Activated CD4-positive, alpha-beta T cell treated with anti-CD3 and anti-CD28 coated beads for 4 hours (primary cell): Measurements from ENCODE around the gene KCNQ1OT1.

Experiments
- DNase-seq, 2 donors: peaks; one replicate each; pipeline ENCODE4 v3.0.0-alpha.2; 2020

Gene KCNQ1OT1

DNA sequence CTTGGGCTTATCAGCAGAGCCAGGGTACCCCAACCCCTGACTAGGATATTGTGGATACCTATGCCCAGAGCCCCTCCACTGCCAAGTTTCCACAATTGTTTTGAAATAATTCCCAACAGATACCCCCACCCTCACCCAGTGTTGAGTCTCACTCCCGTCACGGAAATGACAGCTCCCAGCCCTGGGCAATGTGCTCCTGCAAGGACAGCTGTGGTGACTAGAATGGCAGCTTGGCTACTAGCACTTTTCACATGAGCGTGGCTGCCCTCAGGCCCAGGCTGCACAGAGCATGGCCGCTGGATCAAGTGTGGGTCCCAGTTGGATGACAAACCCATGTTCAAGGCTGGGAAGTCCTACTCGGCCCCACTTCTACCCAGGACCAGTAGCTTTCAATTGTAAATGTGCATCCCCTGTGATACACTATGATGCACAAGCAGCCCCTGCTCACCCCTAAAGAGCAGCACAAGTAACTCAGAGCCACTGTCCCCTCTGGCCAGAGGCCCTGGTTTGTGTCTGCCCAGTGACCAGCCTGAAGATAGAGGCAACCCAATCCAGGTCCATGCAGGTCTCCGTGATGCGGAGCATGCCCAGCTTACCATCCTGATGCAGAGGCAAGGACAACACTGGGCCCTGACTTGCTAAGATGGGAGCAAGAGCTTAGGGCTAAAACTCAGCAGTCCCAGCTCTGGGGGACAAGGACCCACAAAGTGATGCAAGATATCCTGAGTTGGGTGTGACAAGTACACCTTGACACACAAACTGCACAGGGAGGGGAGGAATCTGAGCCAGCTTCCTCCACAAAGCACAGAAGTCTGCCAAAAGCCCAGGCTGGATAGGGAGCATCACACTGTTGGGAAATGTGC is 13.2 kb downstream of the KCNQ1OT1 start:
- DNase-seq = no peak

DNA sequence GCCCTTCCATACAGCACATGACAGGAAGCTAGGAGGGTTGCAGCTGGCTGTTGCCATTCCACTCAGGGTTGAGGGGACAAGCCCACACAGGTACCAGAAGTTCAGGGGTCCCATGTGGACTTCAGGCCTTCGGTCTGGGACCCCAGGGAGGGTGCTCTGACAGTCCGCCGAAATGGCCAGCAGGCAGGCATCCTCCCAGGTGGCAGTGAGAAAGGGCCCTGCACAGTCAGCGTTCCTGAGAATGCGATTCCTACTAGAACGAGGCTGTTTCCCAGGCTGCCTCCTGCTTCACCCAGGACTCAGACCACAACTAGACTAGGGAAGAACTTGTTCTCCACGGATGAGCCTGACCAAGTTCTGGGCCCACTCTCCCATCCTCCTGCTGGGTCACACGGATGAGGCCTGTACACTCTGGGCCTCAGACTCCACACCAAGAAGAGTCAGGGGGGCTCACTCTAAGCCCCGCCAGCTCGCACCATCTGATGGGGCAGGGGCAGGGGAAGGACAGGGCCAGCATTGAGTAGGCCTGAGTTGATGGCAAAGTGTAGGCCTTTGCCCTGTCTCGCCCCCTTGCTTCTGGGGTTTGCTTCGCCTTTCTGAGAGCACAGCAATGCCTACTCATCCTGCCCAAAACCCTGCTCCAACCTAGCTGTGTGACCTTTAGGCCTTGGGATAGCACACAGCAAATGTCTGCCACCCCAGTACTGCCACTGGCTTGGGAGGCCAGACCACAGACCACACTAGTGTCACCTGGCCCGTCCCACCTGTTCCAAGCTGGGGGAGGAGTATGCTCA is 14.0 kb downstream of the KCNQ1OT1 start:
- no peak for DNase-seq

DNA sequence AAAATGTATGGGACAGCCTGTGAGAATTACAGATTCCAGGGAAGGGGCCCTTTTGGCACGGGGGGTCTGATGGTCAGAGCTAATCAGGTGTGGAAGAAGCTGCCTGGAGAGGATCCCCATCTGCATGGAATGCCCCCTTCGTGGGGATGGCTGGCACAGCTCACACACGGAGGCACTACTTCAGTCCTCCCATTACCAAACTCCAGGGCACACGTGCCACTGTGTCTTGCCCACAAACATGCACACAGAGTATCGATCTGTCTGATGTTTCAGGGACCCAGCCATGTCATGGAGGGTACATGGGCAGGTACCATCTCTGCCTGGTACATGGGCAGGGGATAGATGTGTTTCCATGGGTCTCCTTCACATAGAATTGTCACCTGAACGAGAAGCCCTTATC is 14.7 kb downstream of the KCNQ1OT1 start:
- DNase-seq = no peak

DNA sequence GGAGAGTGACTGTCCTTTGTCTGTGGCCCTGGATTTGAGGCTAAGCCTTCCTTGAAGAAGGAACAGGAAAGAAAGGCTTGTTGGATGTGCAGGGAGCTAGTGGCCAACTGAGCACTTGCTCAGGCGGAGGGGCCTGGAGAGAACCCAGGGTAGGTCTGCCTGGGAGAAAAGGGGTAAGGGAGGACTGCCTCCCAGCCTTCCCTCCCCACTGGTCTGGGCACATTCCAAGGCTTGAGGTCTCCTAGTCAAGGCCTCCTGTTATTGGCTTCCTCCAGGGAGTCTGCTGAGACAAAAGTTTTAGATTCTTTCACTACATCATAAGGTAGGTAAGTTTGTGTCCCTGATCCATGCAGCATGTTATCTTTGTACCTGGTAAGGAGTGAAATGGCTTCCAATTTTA is 15.2 kb downstream of the KCNQ1OT1 start:
- no peak for DNase-seq

DNA sequence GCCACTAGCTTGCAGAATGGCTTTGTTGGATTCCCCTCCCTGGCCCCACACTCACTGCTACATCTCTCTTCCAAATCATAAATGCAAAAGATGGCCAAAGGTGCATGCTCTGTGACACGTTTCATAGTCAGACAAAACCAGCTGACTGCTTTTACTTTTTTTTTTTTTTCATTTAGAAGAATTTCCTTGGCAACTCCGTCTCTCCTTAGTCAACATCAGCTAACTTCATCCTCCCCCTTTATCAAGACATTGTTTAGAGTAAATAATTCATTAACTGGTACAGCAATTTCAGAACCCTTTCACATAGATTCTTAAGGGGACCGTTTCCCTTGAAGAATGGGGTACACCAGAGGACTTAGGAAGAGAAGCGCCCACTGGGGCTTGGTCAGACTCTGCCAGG is 16.0 kb downstream of the KCNQ1OT1 start:
- DNase-seq = no peak

DNA sequence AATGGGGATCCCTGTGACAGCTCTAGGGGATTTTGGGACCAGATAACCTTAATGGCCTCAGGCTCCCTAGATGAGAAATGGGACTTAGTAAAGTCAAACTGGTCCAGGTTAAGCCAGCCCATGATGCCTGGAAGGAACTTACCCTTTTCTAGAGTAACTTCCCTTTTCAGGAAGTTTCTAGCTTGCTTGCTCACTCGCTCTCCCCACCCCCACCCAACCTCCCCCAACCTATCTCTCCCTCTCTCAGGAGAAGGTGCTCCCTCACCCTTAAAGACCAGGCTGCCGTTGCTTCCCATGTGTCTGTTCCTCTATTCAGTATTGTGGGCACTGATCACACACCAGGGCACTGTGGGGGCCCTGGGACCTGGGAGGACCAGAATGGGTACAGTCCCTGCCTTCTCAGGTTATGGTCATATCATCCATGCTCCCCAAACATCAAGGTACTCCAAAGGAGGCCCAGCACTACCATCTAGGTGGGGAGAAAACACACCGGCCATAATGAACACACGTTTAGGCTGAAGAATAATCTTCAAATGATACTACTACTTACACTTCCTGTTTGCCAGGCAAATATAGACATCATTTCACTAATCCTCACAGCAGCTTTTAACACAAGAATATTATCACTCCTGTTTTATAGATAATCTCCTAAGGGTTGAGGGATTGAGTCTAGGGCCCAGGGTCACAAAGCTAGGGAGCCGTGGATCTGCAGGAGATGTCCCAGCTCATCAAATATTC is 18.2 kb downstream of the KCNQ1OT1 start:
- no peak for DNase-seq

DNA sequence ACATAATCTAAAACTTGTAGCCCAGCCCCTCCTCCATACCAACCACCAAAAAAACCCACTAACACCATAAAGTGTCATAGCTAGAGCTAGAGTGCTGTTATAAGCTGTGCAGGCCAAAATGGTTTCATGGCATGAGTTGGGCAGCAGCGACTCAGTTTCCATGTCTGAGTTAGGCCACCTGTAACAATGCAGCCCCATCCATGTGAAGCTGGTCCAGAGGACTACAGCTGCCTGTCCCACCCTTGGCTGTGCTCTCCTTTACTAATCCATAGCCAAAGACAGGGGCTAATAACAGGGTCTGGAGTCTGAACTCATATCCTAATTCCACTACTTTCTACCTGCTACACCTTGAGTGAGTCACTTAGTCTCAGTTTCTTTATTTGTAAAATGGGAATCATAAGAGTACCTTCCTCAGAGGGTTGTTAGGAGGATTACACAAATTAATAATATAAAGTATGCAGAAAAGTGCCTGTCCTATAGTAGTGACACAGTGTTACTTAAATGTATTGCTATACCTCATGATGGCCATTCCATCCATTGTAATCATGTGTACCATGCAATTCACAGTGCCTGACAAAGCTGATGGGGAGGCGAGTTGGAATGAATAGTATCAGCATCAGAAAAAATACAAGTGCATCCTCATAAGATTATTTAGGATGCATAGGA is 20.6 kb downstream of the KCNQ1OT1 start:
- DNase-seq = no peak

DNA sequence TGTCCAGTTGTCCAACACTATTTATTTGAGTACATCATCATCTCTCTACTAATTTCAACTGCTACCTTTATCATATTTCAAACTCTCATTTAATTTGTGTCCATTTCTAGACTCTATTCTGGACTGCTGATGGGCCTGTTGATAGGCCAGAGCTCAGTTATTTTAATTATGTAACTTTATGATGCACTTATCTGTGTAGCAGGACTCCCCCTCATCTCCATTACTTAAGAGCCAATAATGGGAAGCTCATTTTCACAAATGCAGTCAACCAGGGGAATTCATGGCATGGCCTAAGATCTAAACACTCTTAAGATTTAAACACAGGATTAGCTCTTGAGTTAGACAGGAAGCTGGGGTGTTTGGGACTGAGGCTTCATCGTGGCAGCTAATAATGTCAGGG is 21.4 kb downstream of the KCNQ1OT1 start:
- DNase-seq = no peak

DNA sequence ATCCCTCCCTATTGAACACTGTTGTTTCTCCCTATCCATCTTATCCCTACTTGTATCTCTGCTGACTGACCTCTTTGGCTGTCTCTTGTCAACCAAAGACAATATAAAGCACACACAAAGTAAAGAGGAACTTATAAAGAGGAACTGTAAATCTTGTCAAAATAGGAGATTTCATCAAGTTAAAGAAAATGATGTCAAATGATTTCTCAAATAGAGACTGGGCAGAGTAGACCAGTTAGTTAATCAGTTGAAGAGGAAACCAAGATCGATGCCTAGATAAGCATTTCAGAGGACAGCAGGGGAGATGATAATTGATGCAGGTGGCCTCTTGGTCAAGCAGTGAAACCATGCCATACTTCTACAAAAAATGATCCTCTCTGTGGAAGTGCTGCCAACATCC is 22.7 kb downstream of the KCNQ1OT1 start:
- no peak for DNase-seq

- DNase-seq = no peak
Measured at GRCh38 chr11:2675540-2675939, 24.3 kb downstream of the KCNQ1OT1 start.

GRCh38 chr11:2674658-2675131 is 25.1 kb downstream of the KCNQ1OT1 start:
- no peak for DNase-seq

DNA sequence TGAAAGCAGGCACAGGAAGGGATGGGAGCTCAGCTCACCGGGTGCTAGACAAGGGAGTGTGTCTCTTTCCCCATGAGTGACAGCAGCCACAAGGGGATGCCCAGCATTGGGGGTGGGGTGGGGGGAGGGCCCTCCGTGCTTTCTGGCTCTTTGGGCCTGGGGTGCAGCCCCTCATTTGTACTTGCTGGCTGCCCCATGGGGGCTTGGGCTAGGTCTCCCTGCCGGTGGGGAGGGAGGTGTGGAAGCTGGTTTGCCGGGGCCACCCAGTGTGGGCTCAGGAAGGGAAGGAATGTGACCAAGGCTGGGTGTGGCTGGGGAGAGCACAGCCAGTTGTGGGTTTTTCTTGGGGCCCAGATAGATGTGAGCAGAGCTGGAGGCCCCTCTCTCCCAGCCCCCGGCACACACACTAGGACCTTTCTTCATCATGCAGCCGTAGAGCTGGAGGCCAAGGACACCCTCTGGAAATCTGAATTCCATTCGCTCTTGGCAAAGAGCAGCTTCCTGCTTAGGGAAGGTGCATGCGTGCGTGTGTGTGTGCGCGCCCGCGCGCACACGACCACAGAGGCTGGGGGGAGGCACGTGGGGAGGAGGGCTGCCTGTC is 25.8 kb downstream of the KCNQ1OT1 start:
- DNase-seq = no peak

- DNase-seq = no peak
Measured at GRCh38 chr11:2673250-2673610, 26.6 kb downstream of the KCNQ1OT1 start.

GRCh38 chr11:2672553-2673249 is 27.1 kb downstream of the KCNQ1OT1 start:
- no peak for DNase-seq

- DNase-seq = no peak
Measured at GRCh38 chr11:2671748-2672147, 28.0 kb downstream of the KCNQ1OT1 start.

- DNase-seq = no peak
Measured at GRCh38 chr11:2670541-2671100, 29.2 kb downstream of the KCNQ1OT1 start.

DNA sequence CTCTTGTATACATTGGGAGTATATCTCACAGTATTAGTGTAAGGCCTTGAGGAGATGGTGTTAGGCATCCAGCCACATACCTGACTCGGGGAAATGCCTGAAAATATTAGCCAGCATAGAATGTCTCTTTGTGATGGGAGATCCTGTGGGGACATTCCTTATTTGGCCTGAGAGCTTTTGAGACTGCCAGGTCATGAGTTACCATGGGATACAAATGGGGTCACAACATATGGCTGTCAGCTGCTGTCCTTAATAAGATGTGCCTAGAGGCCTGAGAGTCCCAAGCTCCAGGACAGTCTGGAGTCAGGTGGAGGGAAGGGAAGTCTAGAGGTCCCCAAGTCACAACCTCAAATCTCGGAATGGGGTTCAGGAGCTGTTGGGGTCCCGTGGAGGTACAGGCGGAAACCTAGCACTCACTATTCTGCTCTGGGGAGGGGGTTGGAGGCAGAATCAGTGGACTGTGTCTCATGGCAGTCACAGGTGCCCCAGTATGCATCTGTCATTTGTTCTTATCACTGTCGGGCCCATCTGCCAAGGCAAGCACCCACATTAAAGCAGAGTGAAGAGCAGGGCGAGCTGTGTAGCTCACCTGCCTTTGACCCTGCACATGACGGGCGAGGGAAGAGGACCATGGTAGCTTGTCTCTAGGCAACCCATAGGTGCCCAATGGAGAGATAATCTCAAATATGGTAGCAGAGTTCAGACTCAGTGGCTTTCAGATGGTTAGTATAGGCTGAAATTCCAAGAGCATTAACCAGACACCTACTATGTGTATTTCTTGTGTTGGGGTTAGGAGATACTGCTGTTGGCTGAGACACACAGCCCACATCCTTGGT is 29.9 kb downstream of the KCNQ1OT1 start:
- DNase-seq = no peak

GRCh38 chr11:2668876-2669275 is 30.9 kb downstream of the KCNQ1OT1 start:
- DNase-seq = no peak

DNA sequence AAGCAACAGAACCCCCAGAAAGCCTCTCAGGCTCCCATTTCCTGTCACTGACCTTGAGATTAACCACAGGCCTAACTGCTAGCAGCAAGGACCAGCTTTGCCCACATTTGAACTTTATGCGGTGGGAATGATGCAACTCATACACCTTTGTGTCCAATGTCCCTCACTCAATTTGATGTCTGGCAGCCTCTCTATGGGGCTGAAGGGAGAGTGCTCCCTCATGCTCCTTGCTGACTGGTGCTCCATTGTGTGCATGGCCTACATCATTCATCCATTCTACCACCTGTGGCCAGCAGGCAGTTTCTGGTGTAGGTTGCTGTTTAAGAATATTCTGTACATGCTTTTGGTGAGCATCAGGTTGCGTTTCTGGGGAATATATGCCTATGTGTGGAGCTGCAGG is 31.9 kb downstream of the KCNQ1OT1 start:
- DNase-seq = no peak

- DNase-seq = no peak
Measured at GRCh38 chr11:2666828-2667570, 32.8 kb downstream of the KCNQ1OT1 start.
